Activated CD4-positive, CD25-positive, alpha-beta regulatory T cell treated with anti-CD3 and anti-CD28 coated beads, Interleukin-2, amount 50 U/mL, for 16 hours (primary cell): ENCODE measurements around the gene PLSCR1.

Source experiments
- DNase-seq: peaks from one replicate; pipeline ENCODE4 v3.0.0-alpha.2; 2020; ENCODE audit warnings: low read depth, low spot score

PLSCR1 gene, protein sequence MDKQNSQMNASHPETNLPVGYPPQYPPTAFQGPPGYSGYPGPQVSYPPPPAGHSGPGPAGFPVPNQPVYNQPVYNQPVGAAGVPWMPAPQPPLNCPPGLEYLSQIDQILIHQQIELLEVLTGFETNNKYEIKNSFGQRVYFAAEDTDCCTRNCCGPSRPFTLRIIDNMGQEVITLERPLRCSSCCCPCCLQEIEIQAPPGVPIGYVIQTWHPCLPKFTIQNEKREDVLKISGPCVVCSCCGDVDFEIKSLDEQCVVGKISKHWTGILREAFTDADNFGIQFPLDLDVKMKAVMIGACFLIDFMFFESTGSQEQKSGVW

DNA sequence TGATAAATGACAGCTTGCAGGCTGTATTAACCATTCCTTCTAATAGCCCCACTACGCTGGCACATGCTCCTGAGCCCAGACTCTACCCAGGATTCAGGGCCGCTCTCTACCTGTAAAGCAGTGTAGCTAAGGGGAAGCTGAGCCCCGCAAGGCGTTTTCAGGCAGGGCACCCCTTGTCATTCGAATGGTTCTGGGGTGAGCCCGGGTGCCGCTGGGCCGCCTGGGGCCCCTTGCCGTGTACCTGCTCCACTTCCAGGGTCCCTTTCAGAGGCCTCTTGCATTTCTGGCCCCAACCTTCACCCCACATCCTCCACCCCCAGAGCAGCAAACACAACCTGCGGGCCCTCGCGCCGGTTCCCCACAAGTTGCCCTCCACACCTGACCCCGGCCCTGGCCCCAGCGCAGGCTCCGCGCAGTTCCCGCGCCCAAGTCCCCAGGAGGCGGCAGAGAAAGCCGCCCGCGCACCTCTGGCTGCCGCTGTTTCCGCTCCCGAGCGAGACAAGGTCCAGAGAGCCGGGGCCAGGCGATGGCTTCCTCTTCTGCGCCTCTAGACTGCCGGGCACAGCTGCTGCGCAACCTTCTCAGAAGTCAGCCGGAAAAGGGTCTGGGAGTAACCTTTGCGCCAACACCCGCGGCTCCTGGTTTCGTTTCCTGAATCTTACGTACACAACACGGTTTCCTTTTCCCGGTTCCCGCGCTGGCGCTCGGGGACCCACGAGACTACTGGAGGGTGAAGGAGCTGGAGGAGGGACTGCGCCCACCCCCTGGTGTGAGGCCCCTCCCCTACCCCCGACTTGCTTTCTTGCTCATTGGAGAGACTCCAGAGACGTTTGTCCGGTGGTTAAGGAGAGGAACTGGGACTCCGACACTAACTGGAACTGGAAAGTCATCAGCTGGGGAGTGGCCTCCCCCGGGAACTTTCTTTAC is at the start of gene PLSCR1:
Gene PLSCR1, minus strand, starts transcription at position 606 of the 927 bp plus-strand sequence. CDS start 8,055 bp downstream, outside the sequence.
- peak; percentile 16 for DNase-seq

DNA sequence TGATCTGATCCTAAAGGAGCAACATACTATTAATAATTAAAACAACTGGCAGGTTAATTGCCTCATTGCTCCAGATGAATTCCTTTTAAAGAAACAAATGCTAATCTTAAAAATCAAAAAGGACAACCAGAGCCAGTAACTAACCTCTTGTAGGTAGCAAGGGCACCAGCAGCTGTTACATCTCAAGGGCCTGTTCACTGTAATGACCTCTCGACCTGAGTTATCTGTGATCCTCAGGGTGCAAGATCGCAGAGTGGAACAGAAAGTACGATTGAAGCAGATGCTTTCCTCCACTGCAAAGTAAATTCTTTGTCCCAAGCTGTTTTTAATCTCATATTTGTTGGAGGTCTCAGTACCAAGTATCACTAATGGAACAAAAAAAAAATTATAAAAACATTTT is 49.4 kb upstream of the PLSCR1 start:
- DNase-seq: no peak

DNA sequence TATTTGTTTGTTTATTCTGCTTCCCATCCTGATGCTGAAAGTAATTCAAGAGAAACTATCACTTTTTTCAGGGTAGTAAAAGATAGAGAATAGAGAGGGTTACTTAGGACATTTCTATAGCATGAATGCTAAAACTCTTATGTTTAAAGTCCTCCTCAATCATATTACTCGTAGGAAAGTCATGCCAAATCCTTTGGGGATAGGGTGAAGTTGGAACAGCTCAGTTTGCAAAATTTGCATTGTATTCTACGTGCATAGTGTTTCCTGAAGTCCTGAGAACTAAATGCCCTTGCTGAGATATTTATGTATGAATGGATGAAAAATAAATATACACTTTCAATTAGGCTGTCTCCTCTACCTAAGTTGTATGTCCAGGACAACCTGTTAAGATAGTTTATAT is 46.1 kb upstream of the PLSCR1 start:
- no peak for DNase-seq

DNA sequence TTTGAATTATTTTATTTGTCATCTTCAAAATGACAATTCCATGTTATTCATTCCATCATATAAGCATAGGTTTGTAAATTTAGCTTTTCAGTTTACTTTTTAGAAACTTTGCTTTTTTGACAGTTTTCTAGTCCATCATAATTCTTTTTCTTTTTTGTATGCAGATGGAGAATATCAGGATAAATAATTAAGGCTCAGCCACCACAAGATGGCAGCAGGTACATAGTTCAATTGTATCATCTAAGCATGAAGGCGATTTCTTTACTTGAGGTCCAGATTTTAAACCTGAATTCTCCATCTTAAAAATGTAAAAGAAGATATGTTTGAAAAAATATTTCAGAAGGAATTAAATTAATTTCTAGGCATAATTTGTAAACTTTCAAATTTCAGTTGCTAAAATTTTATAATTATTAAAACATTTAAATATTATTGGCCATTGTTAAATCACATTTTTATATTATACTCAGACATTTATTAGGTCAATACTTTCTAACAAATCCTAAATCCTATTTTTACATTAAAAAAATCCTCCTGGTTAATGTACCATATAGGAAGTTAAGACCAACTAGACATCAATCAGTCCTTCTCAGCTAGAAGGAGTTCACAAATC is 45.6 kb upstream of the PLSCR1 start:
- no peak for DNase-seq

DNA sequence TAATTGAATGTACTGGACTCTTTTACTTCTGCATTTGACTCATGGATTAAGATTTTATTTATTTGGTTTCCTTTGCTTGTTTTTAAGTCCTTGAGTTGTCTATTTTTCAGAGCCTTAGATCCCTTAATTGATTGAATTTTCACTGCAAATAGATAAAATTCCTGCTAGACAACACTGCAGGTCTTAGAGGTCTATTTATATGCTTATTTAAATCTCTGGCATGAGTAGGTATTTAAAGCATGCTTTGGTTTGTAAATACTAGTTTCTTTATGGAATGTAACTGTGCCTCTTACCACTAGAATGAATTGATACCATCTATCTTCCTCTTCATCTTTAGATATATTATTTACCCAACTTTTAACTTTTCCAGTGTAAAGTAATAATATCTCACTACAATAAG is 40.7 kb upstream of the PLSCR1 start:
- no peak for DNase-seq

DNA sequence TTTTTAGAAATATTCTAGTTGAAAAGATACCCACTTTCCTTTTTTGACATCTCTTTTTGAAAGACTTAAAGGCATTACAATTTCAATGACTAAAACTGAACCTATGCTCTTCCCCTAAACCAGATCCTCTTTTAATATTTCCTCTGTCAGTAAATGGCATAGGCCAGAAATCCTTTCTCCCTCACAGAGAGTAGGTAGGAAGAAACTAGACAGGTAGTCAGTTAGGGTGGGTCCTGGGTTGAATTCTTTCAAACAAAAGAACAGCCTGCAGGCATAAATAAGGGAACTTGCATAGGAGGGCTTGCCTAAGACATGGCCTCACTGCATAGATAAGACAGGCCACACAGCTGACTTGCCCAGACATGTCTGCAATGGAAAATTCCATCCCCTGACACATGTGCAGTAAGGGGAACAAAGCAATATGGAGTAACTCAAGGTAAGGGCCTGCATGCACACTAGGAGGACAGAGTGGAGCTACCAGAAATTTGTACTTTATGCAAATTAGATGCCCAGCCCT is 37.6 kb upstream of the PLSCR1 start:
- no peak for DNase-seq

DNA sequence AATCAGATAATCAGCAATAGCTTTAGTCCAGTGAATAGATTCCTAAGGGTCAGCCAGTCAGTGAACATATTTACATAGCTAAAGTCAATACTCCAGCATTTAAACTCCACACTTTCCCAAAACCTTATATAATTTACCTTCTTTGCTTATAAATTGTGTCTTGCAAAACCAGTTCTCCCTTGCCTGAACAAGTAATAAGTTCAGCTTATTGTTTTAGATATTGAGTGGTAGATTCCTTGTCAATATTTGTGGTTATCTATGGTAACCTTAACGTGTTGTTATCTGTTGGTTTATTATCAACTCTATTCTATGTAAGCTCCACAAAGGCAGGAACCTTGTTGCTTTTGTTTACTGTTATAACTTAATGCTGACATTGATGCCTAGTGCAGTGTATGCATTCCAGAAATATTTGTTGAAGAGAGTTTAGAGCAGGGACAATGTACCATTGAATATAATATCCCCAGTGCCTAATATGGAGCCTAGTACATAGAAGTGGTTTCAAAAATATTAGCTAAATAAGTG is 36.7 kb upstream of the PLSCR1 start:
- DNase-seq: no peak

DNA sequence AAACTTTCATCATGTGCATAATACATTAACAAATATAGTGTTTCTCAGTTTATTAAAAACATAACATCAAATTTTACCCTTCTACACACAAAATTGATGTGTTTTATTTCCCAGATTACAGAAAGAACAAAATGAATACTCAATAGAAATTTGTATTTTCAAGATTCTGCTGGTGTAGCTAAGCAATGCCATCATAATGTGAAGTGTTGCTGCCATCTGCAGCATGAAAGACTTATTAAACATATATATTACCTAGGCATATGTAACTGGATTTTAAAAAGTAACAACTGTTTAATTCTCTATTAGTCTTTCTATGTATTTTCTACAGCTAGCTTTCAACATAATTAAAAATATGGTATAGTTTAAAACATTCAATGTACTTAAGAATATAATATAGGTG is 33.3 kb upstream of the PLSCR1 start:
- no peak for DNase-seq

DNA sequence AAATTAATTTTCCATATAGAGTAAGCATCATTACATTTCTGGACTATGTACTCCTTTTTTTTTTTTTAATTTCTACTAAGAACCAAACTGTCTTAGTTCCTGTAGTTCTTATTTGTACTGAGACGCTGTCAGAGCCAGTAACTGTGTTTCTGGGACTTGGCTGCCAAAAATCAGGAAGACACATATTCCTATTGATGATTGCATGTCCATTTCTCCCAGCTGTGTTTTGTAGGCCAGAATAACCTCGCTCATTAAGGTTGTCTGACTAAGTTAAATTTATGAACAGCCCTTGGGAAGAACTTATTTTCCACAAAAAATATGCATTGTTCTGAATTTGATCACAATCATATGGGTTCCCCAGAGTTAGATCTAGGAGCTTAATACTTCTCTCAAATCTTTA is 31.2 kb upstream of the PLSCR1 start:
- no peak for DNase-seq

DNA sequence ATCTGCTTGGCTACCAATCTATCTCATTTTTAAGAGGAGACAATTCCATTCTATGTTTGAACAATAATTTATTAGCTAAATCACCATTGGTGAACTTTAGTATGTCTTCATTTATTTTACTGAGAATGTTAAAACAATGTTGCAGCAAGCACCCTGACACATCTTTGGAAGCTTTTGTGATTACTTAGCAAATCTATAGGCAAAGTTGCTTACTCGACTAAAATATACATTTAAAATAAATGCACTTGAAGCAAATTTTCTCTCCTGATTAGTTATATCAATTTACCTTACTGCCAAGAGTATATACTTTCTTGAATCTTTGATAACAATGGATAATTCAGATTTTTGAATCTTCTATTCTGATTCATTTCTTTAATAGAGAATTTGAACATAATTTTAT is 29.8 kb upstream of the PLSCR1 start:
- DNase-seq: no peak

DNA sequence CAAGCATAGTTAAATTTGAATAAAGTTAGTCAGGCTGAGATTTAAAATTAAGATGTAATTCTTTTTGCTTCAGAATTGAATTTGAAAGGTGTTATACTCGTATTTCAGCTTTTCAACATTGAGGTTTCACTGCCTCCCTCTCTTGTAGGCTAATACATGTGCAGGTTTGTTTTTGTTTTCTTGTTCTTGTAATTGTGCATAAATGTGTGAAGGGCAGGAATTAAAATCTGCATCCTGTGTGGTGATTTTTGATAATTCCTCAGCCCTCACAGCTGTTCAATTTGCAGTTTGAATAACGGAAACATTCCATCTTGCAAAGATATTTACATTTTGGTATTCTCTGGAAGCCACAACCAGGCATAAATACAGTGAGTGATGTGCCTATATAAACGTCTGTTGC is 24.9 kb upstream of the PLSCR1 start:
- DNase-seq: no peak

DNA sequence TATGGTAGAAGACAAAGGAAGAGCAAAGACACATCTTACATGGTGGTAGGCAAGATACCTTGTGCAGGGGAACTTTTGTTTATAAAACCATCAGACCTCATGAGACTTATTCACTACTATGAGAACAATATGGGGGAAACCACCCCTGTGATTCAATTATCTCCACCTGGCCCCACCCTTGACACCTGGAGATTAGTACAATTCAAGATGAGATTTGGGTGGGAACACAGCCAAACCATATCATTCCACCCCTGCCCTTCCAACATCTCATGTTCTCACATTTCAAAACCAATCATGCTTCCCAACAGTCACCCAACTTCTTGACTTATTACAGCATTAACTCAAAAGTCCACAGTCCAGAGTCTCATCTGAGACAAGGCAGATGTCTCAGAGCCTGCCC is 21.7 kb upstream of the PLSCR1 start:
- no peak for DNase-seq

DNA sequence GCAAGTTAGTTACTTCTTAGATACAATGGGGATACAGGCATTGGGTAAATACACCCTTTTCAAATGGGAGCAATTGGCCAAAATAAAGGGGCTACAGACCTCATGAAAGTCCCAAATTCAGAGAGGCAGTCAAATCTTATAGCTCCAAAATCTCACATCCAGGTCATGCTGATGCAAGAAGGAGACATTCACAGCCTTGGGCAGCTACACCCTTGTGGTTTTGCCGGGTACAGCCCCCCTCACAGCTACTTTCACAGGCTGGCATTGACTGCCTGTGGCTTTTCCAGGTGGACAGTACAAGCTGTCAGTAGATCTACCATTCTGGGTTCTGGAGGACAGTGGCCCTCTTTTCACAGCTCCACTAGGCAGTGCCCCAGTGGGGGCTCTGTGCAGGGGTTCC is 17.5 kb upstream of the PLSCR1 start:
- no peak for DNase-seq

DNA sequence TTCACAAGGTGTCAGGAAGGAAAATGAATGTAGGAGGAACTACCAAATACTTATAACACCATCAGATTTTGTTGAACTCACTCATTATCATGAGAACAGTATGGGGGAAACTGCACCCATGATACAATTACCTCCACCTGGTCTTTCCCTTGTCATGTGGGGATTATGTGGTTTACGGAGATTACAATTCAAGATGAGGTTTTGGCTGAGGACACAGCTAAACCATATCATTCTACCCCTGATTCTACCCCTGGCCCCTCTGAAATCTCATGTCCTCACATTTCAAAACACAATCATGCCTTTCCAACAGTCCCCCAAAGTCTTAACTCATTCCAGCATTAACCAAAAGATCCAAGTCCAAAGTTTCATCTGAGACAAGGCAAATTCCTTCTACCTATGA is 17.1 kb upstream of the PLSCR1 start:
- no peak for DNase-seq

DNA sequence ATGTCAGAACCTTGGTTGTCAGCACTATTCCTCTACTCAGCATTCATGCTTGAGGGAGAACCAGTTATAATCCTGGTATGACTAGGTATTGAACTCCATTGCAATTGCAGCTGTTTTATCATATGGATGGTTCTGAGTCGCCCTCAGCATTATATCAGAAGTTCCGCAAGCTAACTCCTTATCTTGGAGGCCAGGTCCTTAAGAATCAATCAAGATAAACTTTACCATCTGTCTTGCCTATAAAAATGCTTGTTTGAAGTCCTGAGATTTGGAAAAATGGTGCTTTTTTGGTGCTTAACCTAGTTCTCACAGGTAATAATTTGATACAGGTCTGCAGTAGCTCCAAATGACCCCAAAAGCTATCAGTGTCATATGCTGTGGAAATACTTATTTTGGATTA is 16.3 kb upstream of the PLSCR1 start:
- no peak for DNase-seq

DNA sequence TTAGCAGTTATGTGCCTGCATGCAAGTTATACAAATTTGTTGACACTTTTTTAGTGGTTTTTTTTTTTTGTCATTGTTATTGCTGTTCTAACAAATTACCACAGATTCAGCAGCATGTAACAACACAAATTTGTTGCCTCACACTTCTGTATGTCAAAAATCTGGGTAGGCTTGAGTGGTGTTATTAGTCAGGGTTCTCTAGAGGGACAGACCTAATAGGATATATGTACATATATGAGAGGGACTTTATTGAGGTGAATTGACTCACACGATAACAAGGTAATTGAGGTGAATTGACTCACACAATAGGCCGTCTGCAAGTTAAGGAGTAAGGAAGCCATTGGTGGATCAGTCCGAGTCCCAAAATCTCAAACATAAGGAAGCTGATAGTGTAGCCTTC is 15.0 kb upstream of the PLSCR1 start:
- no peak for DNase-seq

DNA sequence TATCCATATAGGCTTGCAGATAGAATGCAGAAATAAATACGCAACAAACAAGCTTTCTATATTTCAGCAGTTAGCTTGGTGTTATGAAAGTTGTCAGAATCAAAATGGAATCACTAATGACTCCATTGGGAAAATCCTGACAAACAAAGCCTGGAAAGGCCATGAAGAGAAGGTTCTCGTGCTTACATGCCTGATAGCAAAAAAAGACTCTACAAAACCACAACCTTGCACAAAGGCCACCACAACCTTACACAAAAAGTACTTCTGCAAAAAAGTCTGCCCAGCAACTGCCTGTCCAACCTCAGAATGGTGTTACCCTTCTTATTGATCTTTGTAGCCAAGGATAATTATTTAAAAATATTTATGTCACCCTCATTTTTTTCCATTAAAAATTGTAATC is 14.4 kb upstream of the PLSCR1 start:
- DNase-seq: no peak

DNA sequence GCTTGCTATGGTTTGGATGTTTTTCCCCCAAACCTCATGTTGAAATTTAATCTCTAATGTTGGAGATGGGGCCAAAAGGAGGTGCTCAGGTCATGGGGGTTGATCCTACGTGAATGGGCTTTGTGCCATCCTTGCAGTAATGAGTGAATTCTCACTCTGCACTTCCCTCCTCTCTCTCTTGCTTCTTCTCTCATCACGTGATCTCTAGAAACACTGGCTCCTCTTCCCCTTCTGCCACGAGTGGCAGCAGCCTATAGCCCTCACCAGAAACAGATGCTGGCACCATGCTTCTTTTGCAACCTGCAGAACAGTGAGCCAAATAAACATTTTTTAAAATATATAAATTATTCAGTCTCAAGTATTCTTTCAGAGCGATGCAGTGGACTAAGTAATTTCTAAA is 13.3 kb upstream of the PLSCR1 start:
- DNase-seq: no peak

DNA sequence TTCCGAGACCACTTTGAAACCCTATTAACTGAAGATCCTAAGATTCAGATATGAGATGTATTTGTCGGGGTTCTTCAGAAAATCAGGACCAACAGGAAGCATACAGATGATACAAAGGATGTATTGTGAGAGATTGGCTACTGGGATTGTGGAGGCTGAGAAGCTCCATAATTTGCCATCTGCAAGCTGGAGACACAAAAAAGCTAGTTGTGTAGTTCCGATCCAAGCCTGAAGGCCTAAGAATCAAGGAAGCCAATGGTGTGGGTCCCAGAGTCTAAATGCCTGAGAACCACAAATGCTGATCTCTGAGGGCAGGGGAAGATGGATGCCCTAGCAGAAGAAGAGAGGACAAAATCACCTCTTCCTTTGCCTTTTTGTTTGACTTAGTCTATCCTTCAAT is 10.9 kb upstream of the PLSCR1 start:
- DNase-seq: no peak

DNA sequence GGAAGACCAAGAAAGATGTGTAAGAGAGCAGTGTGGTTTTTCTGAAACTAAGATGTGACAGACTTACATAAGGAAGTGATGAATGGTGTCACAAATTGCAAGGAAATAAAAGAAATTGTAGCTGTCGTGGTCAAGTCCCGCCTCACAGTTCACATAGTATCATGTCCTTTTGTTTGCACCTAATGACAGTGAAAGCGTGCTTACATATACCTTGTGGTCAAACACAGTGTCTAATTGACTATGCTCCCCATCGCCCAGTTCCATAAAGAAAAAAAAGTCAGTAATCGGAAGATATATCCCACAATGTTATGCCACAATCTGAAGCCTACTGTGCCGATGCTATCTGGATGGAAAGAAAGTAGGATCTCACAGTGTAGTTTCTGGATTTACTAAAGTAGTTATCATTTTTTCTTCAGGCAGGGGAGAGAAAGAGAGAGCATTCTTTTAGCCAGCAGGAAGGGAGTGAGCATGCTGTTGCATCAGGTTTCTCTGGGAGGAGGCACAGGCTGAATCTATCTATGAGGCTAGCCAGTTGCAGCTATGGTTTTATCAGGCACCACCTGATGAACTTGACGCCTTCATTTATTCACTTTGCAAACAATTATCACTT is 9.8 kb upstream of the PLSCR1 start:
- DNase-seq: no peak

DNA sequence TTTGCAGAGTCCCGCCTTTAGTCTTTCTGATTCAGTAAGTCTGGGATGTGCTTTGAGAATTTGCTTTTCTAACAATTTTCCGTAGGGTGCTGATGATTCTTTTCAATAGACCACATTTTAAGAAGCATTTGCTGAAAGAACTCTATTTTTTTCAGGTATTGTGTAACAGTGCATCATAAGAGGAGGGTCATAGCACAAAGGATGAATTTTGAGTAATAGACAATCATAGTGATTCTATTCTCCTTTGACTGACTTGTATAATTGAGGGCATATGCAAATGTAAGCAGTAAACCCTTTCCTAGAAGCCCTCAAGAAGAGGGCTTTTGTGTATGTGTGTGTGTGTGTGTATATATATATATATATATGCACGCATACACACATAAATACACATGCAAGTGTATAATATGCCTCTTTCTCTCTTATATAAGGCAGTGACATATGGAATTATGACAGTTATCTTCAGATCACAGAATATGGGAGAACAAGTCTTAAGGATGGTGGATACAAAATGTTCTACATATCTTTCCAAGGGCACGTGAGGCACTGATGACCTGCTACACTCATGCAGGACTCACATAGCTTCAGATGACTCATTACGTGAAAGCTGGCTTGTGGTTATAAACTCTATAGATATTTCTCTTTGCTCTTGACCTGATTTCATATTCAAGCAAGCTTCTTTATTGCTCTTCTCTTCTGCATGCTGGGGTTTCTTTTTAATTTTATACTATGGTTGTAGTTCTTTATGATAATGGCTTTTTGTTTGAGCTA is 6.5 kb upstream of the PLSCR1 start:
- no peak for DNase-seq
